Measurements from ENCODE around the gene ALDH16A1. TPM values are rescaled to one million over a fixed set of nuclear protein-coding genes. Genes with fewer than 3 reads are reported as not detected.
A peak's percentile ranks its signal among the peaks of the same experiment; 100 is the strongest.
"Not testable (repeated sequence)": the region's sequence is repeated elsewhere in the genome, so short reads cannot be mapped to it uniquely, and the experiment has no call there.

ALDH16A1 gene
- total RNA-seq, 1 donor from 2014 or later = 24.0 TPM

- DNase-seq (ENCODE audit: low spot score) = no peak
These were observed 11.1 kb downstream of the ALDH16A1 start for GRCh38 chr19:49463960-49464740.

GRCh38 chr19:49465371-49465770 is 12.3 kb downstream of the ALDH16A1 start:
- no peak for DNase-seq (ENCODE audit: low spot score)

GRCh38 chr19:49468199-49468598 is 15.2 kb downstream of the ALDH16A1 start:
- DNase-seq (ENCODE audit: low spot score) = no peak

GRCh38 chr19:49468746-49469447 is 15.9 kb downstream of the ALDH16A1 start:
- peak; percentile 83 for DNase-seq (ENCODE audit: low spot score)

- DNase-seq (ENCODE audit: low spot score) = no peak
These were observed 17.0 kb downstream of the ALDH16A1 start for GRCh38 chr19:49469828-49470614.

- DNase-seq (ENCODE audit: low spot score) = no peak
These were observed 17.6 kb downstream of the ALDH16A1 start for GRCh38 chr19:49470615-49470978.

- DNase-seq (ENCODE audit: low spot score) = no peak
These were observed 19.9 kb downstream of the ALDH16A1 start for GRCh38 chr19:49472936-49473335.

GRCh38 chr19:49473501-49473867 is 20.5 kb downstream of the ALDH16A1 start:
- DNase-seq (ENCODE audit: low spot score) = not testable (repeated sequence)

- peak; percentile 82 for DNase-seq (ENCODE audit: low spot score)
These were observed 21.0 kb downstream of the ALDH16A1 start, which contains the start of gene FLT3LG for GRCh38 chr19:49473868-49474541. Gene FLT3LG, plus strand, starts transcription at chr19:49474215. Its CDS starts 425 bp downstream, at chr19:49474640.

- no peak for DNase-seq (ENCODE audit: low spot score)
These were observed 21.5 kb downstream of the ALDH16A1 start for GRCh38 chr19:49474542-49474924.

GRCh38 chr19:49475191-49475917 is 22.3 kb downstream of the ALDH16A1 start:
- no peak for DNase-seq (ENCODE audit: low spot score)

- no peak for DNase-seq (ENCODE audit: low spot score)
These were observed 23.2 kb downstream of the ALDH16A1 start for GRCh38 chr19:49475995-49476880.

GRCh38 chr19:49479975-49480628 is 27.1 kb downstream of the ALDH16A1 start:
- no peak for DNase-seq (ENCODE audit: low spot score)

GRCh38 chr19:49481020-49481683 is 28.1 kb downstream of the ALDH16A1 start:
- DNase-seq (ENCODE audit: low spot score) = no peak

- DNase-seq (ENCODE audit: low spot score) = no peak
These were observed 33.2 kb downstream of the ALDH16A1 start for GRCh38 chr19:49486232-49486631.

GRCh38 chr19:49486710-49487276 is 33.8 kb downstream of the ALDH16A1 start:
- no peak for DNase-seq (ENCODE audit: low spot score)

- peak; percentile 100 for DNase-seq (ENCODE audit: low spot score)
These were observed 34.4 kb downstream of the ALDH16A1 start, which contains the start of gene RPL13A for GRCh38 chr19:49487277-49488045. Gene RPL13A, plus strand, starts transcription at chr19:49487608. Its CDS starts 22 bp downstream, at chr19:49487630.

All from ureter (tissue), 1 donor.